Adrenal gland (tissue), 19 donors: Measurements from ENCODE around the gene SNCG. TPM values are rescaled to one million over a fixed set of nuclear protein-coding genes. Genes with fewer than 3 reads are reported as not detected.
A peak's percentile ranks its signal among the peaks of the same experiment; 100 is the strongest.

Experiments
- DNase-seq, 7 donors: peaks; one replicate each; pipeline ENCODE4 v3.0.0-alpha.2; 2019 to 2020
- H3K27ac ChIP-seq, 5 donors: fragments of 200-600 bp; sonication (generic) in 4 of 5; 1 replicate in 3 of 5; 2 replicates in 2 of 5; pipeline versions ENCODE4 v1.5.1 to v1.8.0; 2016 to 2020; ENCODE audit warnings: mild to moderate bottlenecking in 1 of 5
- H3K27me3 ChIP-seq: fragments of 200-600 bp; 2 replicates; pipeline ENCODE4 v1.8.0; 2021
- H3K36me3 ChIP-seq, 2 donors: fragments of 200-600 bp; replicated peaks in 1 of 2; 1 replicate in 1 of 2; 2 replicates in 1 of 2; pipeline versions ENCODE4 v1.5.1 to v1.8.0; 2018 to 2022
- H3K4me1 ChIP-seq, 2 donors: fragments of 200-600 bp; replicated peaks in 1 of 2; 1 replicate in 1 of 2; 2 replicates in 1 of 2; pipeline versions ENCODE4 v1.5.1 to v1.8.0; 2018 to 2021
- H3K4me3 ChIP-seq, 4 donors: fragments of 200-600 bp; sonication (generic) in 3 of 4; one replicate each; pipeline ENCODE4 v1.5.1; 2016 to 2018
- H3K9me3 ChIP-seq, 3 donors: fragments of 200-600 bp; sonication (generic) in 1 of 3; replicated peaks in 1 of 3; 1 replicate in 2 of 3; 2 replicates in 1 of 3; pipeline versions ENCODE4 v1.5.1 to v1.8.0; 2016 to 2021
- POLR2A ChIP-seq, 2 donors: fragments of 450-650 bp; IDR thresholded peaks; one replicate each; pipeline ENCODE4 v1.6.1; 2017; ENCODE audit warnings: antibody characterized with exemption in 2 of 2, mild to moderate bottlenecking in 2 of 2, moderate library complexity in 1 of 2
- WGBS, 4 donors: extraction: QIAGEN DNeasy Blood & Tissue Kit in 2 of 4; methylation state at CpG; one replicate each; pipeline versions ENCODE4 v1.1.5 to v1.1.7; 2013 to 2017; 5-methylcytosine and 5-hydroxymethylcytosine counted together
- intact Hi-C, 2 donors: fragments of 100-400 bp; cut with DNase I; formaldehyde crosslinking; loops; one replicate each; pipeline versions ENCODE4 v1.14.1 to v1.15.0; 2022 to 2023
- long read RNA-seq, 10 donors: library from polyadenylated mRNA in 3 of 10; unstranded in 2 of 10; stranded (forward) in 1 of 10; transcript quantifications; one replicate each; pipeline ENCODE4 v2.0.0 and lab custom pipeline, GENCODE V29; 2021 to 2026
- polyA plus RNA-seq, 3 donors: library from polyadenylated mRNA; stranded (reverse); fragments of 200-250 nt in 2 of 3; fragments of 350-450 nt in 1 of 3; fragmentation: Illumina TruSeq in 1 of 3; extraction: RNeasy Lipid Tissue Mini Kit (QIAGEN cat#74804) in 1 of 3; gene quantifications; one replicate each; pipeline ENCODE4 v1.2.3, GENCODE V29; 2013 to 2014
- total RNA-seq, 9 donors: library from RNA; depleted of rRNA in 4 of 9; stranded (reverse); fragments of >200 nt in 4 of 9; fragments of 120-200 nt in 1 of 9; fragmentation: NEBNext Ultra II Directional in 1 of 9; extraction: Animal tissue kit (Norgen Biotek cat#: 25700) in 1 of 9; gene quantifications; one replicate each; pipeline versions ENCODE4 v1.1.0 to v1.2.4, GENCODE V29; 2013 to 2023
- TF ChIP-seq, protein P1 (sequence below), 6 experiments: fragments of 450-650 bp in 4 of 6; fragments of 200-600 bp in 2 of 6; sonication (generic) in 1 of 6; IDR thresholded peaks; 1 replicate in 5 of 6; 2 replicates in 1 of 6; pipeline versions ENCODE4 v1.5.1 to v1.8.0; 2016 to 2021; ENCODE audit warnings: antibody characterized with exemption in 6 of 6, mild to moderate bottlenecking in 2 of 6, moderate library complexity in 1 of 6
- donor health status: healthy with polysubstance abuse.
- donor health status: Bipolar disorder and iron deficiency.
- donor health status: DM: yes; HTN: yes; CAD: no.
- donor health status: DM: no; HTN: no; CAD: no.
- donor health status: DM: no; HTN: no; CAD: no.
- donor health status: DM: yes; HTN: yes; CAD: no.

The SNCG gene
- total RNA-seq: 1,000 to 10,000 TPM in 1 of 9 donors, 100 to 1,000 TPM in 8; 177 to 1,580 (median 418) TPM
- polyA plus RNA-seq: 1,000 to 10,000 TPM in 1 of 3 donors, 100 to 1,000 TPM in 2; 176 to 1,434 (median 799) TPM
- long read RNA-seq, donor 1, transcript SNCG-202 (5 exons, 701 nt): major isoform, 593 of 749 reads
- long read RNA-seq, donor 1, transcript SNCG-201 (5 exons, 684 nt): minor isoform, 12 of 749 reads
- long read RNA-seq, donor 1, transcript SNCG-203 (4 exons, 641 nt): minor isoform, 14 of 749 reads
- long read RNA-seq, donor 1, transcript SNCG-204 (4 exons, 794 nt): minor isoform, 36 of 749 reads
- long read RNA-seq, donor 1, partial matches to known transcripts: 59 of 749 reads
- long read RNA-seq, donor 1, other reads (novel, unspliced or antisense): 35 of 749 reads
- long read RNA-seq, donor 2, transcript SNCG-202 (5 exons, 701 nt): major isoform, 518 of 621 reads
- long read RNA-seq, donor 2, transcript SNCG-204 (4 exons, 794 nt): minor isoform, 23 of 621 reads
- long read RNA-seq, donor 2, transcript SNCG-201 (5 exons, 684 nt): minor isoform, 5 of 621 reads
- long read RNA-seq, donor 2, transcript SNCG-203 (4 exons, 641 nt): minor isoform, 16 of 621 reads
- long read RNA-seq, donor 2, partial matches to known transcripts: 38 of 621 reads
- long read RNA-seq, donor 2, other reads (novel, unspliced or antisense): 21 of 621 reads
- long read RNA-seq, donor 3, transcript SNCG-203 (4 exons, 641 nt): minor isoform, 10 of 503 reads
- long read RNA-seq, donor 3, transcript SNCG-202 (5 exons, 701 nt): major isoform, 416 of 503 reads
- long read RNA-seq, donor 3, transcript SNCG-204 (4 exons, 794 nt): minor isoform, 18 of 503 reads
- long read RNA-seq, donor 3, partial matches to known transcripts: 37 of 503 reads
- long read RNA-seq, donor 3, other reads (novel, unspliced or antisense): 19 of 503 reads
- long read RNA-seq, donor 4, transcript SNCG-201 (5 exons, 684 nt): minor isoform, 12 of 605 reads
- long read RNA-seq, donor 4, transcript SNCG-202 (5 exons, 701 nt): major isoform, 548 of 605 reads
- long read RNA-seq, donor 4, transcript SNCG-203 (4 exons, 641 nt): minor isoform, 6 of 605 reads
- long read RNA-seq, donor 4, transcript SNCG-204 (4 exons, 794 nt): minor isoform, 8 of 605 reads
- long read RNA-seq, donor 4, partial matches to known transcripts: 5 of 605 reads
- long read RNA-seq, donor 4, other reads (novel, unspliced or antisense): 26 of 605 reads
- long read RNA-seq, donor 5, transcript SNCG-202 (5 exons, 701 nt): major isoform, 541 of 599 reads
- long read RNA-seq, donor 5, transcript SNCG-204 (4 exons, 794 nt): minor isoform, 15 of 599 reads
- long read RNA-seq, donor 5, transcript SNCG-201 (5 exons, 684 nt): minor isoform, 13 of 599 reads
- long read RNA-seq, donor 5, partial matches to known transcripts: 10 of 599 reads
- long read RNA-seq, donor 5, other reads (novel, unspliced or antisense): 18 of 599 reads
- long read RNA-seq, donor 6, transcript SNCG-201 (5 exons, 684 nt): minor isoform, 11 of 280 reads
- long read RNA-seq, donor 6, transcript SNCG-202 (5 exons, 701 nt): major isoform, 251 of 280 reads
- long read RNA-seq, donor 6, partial matches to known transcripts: 3 of 280 reads
- long read RNA-seq, donor 6, other reads (novel, unspliced or antisense): 12 of 280 reads
- long read RNA-seq, donor 7, transcript SNCG-204 (4 exons, 794 nt): minor isoform, 24 of 312 reads
- long read RNA-seq, donor 7, transcript SNCG-202 (5 exons, 701 nt): major isoform, 246 of 312 reads
- long read RNA-seq, donor 7, partial matches to known transcripts: 36 of 312 reads
- long read RNA-seq, donor 7, other reads (novel, unspliced or antisense): 0 of 312 reads
- long read RNA-seq, donor 8, transcript SNCG-201 (5 exons, 684 nt): minor isoform, 10 of 901 reads
- long read RNA-seq, donor 8, transcript SNCG-202 (5 exons, 701 nt): major isoform, 750 of 901 reads
- long read RNA-seq, donor 8, transcript SNCG-204 (4 exons, 794 nt): minor isoform, 25 of 901 reads
- long read RNA-seq, donor 8, transcript SNCG-203 (4 exons, 641 nt): minor isoform, 14 of 901 reads
- long read RNA-seq, donor 8, partial matches to known transcripts: 54 of 901 reads
- long read RNA-seq, donor 8, other reads (novel, unspliced or antisense): 48 of 901 reads
- long read RNA-seq, donor 9, transcript SNCG-202 (5 exons, 701 nt): major isoform, 420 of 522 reads
- long read RNA-seq, donor 9, transcript SNCG-201 (5 exons, 684 nt): minor isoform, 8 of 522 reads
- long read RNA-seq, donor 9, transcript SNCG-203 (4 exons, 641 nt): minor isoform, 21 of 522 reads
- long read RNA-seq, donor 9, transcript SNCG-204 (4 exons, 794 nt): minor isoform, 19 of 522 reads
- long read RNA-seq, donor 9, partial matches to known transcripts: 36 of 522 reads
- long read RNA-seq, donor 9, other reads (novel, unspliced or antisense): 18 of 522 reads
- long read RNA-seq, donor 10, transcript SNCG-204 (4 exons, 794 nt): minor isoform, 9 of 303 reads
- long read RNA-seq, donor 10, transcript SNCG-201 (5 exons, 684 nt): minor isoform, 5 of 303 reads
- long read RNA-seq, donor 10, transcript SNCG-202 (5 exons, 701 nt): major isoform, 259 of 303 reads
- long read RNA-seq, donor 10, partial matches to known transcripts: 15 of 303 reads
- long read RNA-seq, donor 10, other reads (novel, unspliced or antisense): 12 of 303 reads

DNA sequence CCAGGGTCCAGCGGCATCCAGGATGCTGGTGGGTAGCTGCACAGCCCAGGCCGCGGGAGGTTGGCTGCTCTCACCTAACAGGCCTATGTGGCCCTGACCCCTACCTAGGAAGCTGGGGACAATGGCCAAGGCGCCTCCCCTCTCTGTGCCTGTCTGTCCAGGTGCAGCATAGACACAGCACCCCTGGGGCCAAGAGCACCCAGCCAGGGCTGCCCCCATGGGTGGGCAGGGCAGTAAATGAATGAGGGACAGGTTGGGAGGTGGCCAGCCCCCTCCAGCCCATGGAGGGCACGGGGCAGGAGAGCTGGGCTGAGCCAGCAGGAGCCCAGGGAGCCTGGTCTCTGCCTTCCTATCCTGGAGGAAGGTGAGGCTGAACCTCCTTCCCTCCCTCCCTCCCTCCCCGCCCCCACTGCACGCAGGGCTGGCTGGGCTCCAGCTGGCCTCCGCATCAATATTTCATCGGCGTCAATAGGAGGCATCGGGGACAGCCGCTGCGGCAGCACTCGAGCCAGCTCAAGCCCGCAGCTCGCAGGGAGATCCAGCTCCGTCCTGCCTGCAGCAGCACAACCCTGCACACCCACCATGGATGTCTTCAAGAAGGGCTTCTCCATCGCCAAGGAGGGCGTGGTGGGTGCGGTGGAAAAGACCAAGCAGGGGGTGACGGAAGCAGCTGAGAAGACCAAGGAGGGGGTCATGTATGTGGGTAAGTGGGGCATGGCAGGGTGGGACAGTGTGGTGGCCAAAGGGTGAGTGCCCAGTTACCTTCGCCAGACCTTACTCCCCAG, at the start of gene SNCG:
Gene SNCG (plus strand): TSS at position 484 of the 785 bp plus-strand sequence. CDS start 99 bp downstream, at position 583.
- Histone ChIP-seq H3K4me1 (peaks cover 52 to 64% of the 10 kb centered on the region in 2 donors), H3K36me3 (no peaks in the 10 kb centered on the region), H3K4me3 (peak within 1 kb of the TSS in 2 of 4 donors; percentile 22 to 57), H3K27me3 (no peaks in the 10 kb centered on the region), H3K9me3 (no peaks in the 10 kb centered on the region), H3K27ac (peak within 1 kb of the TSS; percentile 34 to 94 (median 79))
- DNase-seq: peak; percentile 72 to 85 (median 81)
- TF ChIP-seq, protein P1, sequence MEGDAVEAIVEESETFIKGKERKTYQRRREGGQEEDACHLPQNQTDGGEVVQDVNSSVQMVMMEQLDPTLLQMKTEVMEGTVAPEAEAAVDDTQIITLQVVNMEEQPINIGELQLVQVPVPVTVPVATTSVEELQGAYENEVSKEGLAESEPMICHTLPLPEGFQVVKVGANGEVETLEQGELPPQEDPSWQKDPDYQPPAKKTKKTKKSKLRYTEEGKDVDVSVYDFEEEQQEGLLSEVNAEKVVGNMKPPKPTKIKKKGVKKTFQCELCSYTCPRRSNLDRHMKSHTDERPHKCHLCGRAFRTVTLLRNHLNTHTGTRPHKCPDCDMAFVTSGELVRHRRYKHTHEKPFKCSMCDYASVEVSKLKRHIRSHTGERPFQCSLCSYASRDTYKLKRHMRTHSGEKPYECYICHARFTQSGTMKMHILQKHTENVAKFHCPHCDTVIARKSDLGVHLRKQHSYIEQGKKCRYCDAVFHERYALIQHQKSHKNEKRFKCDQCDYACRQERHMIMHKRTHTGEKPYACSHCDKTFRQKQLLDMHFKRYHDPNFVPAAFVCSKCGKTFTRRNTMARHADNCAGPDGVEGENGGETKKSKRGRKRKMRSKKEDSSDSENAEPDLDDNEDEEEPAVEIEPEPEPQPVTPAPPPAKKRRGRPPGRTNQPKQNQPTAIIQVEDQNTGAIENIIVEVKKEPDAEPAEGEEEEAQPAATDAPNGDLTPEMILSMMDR (IDR thresholded peaks at IDR 0.05): peak in 1 of 6 experiments; percentile 3
- peak in 1 of 2 donors; percentile 75 for TF ChIP-seq POLR2A (IDR thresholded peaks at IDR 0.05)
- WGBS, 4 donors: 15 to 44% (median 25%) methylated on average over 4 to 22 of the region's 22 CpGs
- intact Hi-C loops: no loop called here

DNA sequence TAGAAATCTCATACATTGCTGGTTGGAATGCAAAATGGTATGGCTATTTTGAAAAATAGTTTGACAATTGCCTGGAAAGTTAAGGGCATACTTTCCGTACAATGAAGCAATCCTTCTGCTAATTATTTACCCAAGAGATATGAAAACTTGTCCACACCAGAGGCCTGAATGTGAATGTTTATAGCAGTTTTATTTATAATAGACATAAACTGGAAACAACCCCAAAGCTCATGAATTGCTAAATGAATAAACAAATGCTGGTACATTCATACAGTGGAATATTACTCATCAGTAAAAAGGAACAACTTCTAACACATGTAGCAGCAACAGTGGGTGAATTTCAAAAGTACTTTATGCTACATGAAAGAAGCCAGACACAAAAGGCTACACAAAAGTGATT, 43.7 kb upstream of the SNCG start:
- H3K27ac ChIP-seq: no peak overlapping the region
- DNase-seq: no peak

More for the DNA sequence above, 43.7 kb upstream of the SNCG start:
- Histone ChIP-seq H3K4me1 (no peaks in the 10 kb centered on the region), H3K9me3 (no peaks in the 10 kb centered on the region), H3K4me3 (no peak overlapping the region), H3K36me3 (peaks cover 7 to 18% of the 10 kb centered on the region in 2 donors), H3K27me3 (no peaks in the 10 kb centered on the region)
- no peak for TF ChIP-seq POLR2A (IDR thresholded peaks at IDR 0.05)
- TF ChIP-seq, protein P1 (IDR thresholded peaks at IDR 0.05): no peak
- intact Hi-C loops: no loop called here
- 93 to 100% (median 96%) methylated on average over 1 of the region's 1 CpG for WGBS, 4 donors
